ENCODE results near the gene IVL. TPM values are rescaled to one million over a fixed set of nuclear protein-coding genes. Genes with fewer than 3 reads are reported as not detected.

Gene IVL
- total and polyA plus RNA-seq, 3 experiments from 2014 or later, result not detected

DNA sequence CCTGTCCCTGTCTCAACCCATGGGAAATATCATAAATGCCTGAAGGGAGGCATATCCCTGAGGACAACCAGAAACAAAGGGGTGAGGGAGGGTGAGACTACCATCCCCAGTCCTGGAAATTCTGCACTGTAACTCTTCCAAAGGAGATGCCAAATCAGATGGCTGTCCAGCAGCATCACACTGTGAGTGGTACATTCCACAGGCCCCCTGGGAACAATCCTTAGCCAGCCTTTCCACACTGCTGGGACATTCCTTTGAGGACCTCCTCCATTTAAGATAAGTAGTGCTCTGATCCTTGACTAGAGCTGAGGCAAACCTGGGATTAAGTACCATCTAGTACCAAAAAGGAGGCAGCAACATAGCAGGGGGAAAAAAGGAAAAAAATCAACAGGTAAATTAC, 10.7 kb downstream of the IVL start:
- Histone ChIP-seq H3K9me3 (ENCODE audit: low read length) (no peaks in the 10 kb centered on the region), H3K36me3 (ENCODE audit: insufficient read depth, low read length) (no peaks in the 10 kb centered on the region), H3K4me1 (ENCODE audit: insufficient read depth, low read length) (no peaks in the 10 kb centered on the region), H3K27ac (ENCODE audit: low read depth, low read length) (no peak overlapping the region), H3K4me3 (ENCODE audit: low read length) (no peak overlapping the region), H3K27me3 (ENCODE audit: insufficient read depth, low read length, poor library complexity, severe bottlenecking) (no peaks in the 10 kb centered on the region)
- Mint-ChIP-seq H3K27me3 (peaks cover 6 to 32% of the 10 kb centered on the region in 2 donors), H3K9me3 (peaks cover 0 to 1% (median 0%) of the 10 kb centered on the region in 5 donors), H3K4me1 (no peaks in the 10 kb centered on the region), H3K36me3 (no peaks in the 10 kb centered on the region), H3K4me3 (no peak overlapping the region), H3K27ac (no peak overlapping the region)
- CTCF ChIA-PET, result no interaction called here
- DNase-seq, result no peak
- POLR2A ChIA-PET, result no interaction called here

DNA sequence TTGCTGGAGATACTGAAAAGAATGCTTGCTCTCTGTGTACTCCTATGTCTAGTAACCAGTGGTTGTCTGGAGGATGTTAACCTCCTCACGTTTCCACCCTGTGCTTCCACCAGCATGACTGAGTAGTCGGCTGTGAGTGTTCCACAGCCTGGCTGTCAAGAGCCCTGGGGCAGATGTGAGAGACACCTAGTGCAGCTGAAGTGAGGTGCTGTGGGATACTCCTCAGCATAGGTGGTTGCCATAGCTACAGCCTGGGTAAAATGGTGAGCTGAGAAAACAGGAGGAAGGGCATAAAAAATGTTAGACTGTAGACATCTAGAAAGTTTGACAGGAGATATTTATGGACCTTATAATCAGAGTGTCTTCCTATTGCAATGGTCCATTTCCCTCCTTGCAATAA, 15.8 kb downstream of the IVL start:
- ChIA-PET CTCF (no interaction called here), POLR2A (no interaction called here)
- Histone ChIP-seq H3K4me3 (ENCODE audit: low read length) (no peak overlapping the region), H3K9me3 (ENCODE audit: low read length) (peaks cover 4% of the 10 kb centered on the region), H3K4me1 (ENCODE audit: insufficient read depth, low read length) (no peaks in the 10 kb centered on the region), H3K27me3 (ENCODE audit: insufficient read depth, low read length, poor library complexity, severe bottlenecking) (no peaks in the 10 kb centered on the region), H3K36me3 (ENCODE audit: insufficient read depth, low read length) (no peaks in the 10 kb centered on the region), H3K27ac (ENCODE audit: low read depth, low read length) (no peak overlapping the region)
- Mint-ChIP-seq H3K27me3 (peaks cover 2 to 24% of the 10 kb centered on the region in 2 donors), H3K9me3 (peaks cover 0 to under 1% (median 0%) of the 10 kb centered on the region in 5 donors), H3K4me1 (no peaks in the 10 kb centered on the region), H3K36me3 (no peaks in the 10 kb centered on the region), H3K27ac (no peak overlapping the region), H3K4me3 (no peak overlapping the region)
- no peak for DNase-seq

DNA sequence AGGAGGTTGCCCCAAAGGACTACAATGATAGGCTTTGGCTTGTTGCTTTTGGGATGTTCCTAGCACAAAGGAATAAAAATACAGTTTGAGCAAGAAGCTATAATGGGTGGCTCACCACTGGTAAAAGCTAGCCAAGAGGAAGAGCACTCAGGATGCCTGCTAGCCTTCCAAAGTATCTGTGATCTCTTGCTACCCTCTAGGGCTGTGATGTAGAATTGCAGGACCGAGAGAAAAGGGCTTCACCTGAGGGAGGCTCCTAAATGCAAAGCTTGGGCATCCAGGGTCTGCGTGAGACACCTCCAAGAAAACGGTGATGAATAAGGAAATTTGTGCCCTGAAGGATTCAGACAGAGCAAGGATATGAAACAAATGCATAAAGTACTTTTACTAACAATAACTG, 17.7 kb downstream of the IVL start:
- POLR2A ChIA-PET, result no interaction called here
- no peaks in the 10 kb centered on the region for H3K36me3 Mint-ChIP-seq
- no peaks in the 10 kb centered on the region for H3K4me1 Mint-ChIP-seq
- CTCF ChIA-PET, result no interaction called here
- H3K36me3 ChIP-seq (ENCODE audit: insufficient read depth, low read length), result no peaks in the 10 kb centered on the region
- peaks cover 5 to 22% of the 10 kb centered on the region in 2 donors for H3K27me3 Mint-ChIP-seq
- DNase-seq, result no peak
- peaks cover 4% of the 10 kb centered on the region for H3K9me3 ChIP-seq (ENCODE audit: low read length)
- H3K9me3 Mint-ChIP-seq, result peaks cover 0 to 3% (median 0%) of the 10 kb centered on the region in 5 donors
- no peaks in the 10 kb centered on the region for H3K4me1 ChIP-seq (ENCODE audit: insufficient read depth, low read length)
- H3K27ac Mint-ChIP-seq, result no peak overlapping the region
- H3K4me3 ChIP-seq (ENCODE audit: low read length), result no peak overlapping the region
- H3K27ac ChIP-seq (ENCODE audit: low read depth, low read length), result no peak overlapping the region
- no peaks in the 10 kb centered on the region for H3K27me3 ChIP-seq (ENCODE audit: insufficient read depth, low read length, poor library complexity, severe bottlenecking)
- H3K4me3 Mint-ChIP-seq, result no peak overlapping the region

DNA sequence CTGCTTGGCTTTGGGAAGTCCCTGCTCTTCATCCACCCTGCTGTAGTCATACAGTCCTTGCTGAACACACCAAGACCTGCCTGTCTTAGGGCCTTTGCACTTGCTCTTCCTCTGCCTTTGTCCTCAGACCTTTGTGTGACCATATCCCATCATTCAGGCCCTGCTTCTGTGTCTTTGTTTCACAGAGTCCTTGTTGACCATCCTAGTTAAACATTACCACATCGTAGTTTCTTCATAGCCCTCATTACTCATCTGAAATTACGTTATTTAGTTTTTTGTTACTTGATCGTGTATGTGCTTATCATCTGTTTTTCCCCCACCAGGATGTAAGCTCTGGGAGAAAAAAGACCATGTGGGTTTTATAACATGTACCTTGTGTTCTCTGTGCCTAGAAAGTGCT, 20.3 kb downstream of the IVL start:
- Mint-ChIP-seq H3K4me3 (no peak overlapping the region), H3K27me3 (peaks cover 13 to 16% of the 10 kb centered on the region in 2 donors), H3K4me1 (no peaks in the 10 kb centered on the region), H3K36me3 (no peaks in the 10 kb centered on the region), H3K9me3 (peaks cover 0 to 3% (median 0%) of the 10 kb centered on the region in 5 donors), H3K27ac (no peak overlapping the region)
- DNase-seq, result no peak
- H3K4me3 ChIP-seq (ENCODE audit: low read length), result no peak overlapping the region
- H3K27me3 ChIP-seq (ENCODE audit: insufficient read depth, low read length, poor library complexity, severe bottlenecking), result no peaks in the 10 kb centered on the region
- ChIA-PET CTCF (no interaction called here), POLR2A (no interaction called here)
- no peaks in the 10 kb centered on the region for H3K4me1 ChIP-seq (ENCODE audit: insufficient read depth, low read length)
- H3K27ac ChIP-seq (ENCODE audit: low read depth, low read length), result no peak overlapping the region
- peaks cover 4% of the 10 kb centered on the region for H3K9me3 ChIP-seq (ENCODE audit: low read length)
- no peaks in the 10 kb centered on the region for H3K36me3 ChIP-seq (ENCODE audit: insufficient read depth, low read length)

DNA sequence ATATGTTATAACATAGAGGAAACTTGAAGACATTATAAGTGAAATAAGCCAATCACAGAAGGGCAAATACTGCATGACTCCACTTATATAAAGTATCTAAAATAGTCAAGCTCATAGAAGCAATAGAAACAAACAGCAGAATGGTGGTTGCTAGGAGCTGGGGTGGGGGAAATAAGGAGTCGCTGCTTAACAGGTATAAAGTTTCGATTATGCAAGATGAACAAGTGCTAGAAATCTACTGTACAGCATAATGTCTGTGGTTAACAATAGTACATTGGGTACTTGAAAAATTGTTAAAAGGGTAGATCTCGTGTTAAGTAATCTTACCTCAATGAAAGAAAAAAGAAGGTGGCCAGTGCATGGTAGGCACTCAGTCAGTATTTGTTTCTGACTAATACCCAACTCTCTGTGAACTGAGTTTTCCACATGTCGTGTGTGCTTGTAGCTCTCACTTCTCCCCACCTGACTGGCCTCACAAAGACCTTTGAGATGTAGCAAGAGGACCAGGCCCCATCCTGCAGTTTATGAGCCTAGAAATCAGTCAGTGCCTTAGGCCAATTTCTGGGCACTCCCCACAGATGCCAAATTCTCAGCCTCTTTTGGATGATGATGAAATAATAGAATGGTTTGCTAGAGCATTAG, 23.9 kb downstream of the IVL start:
- no peaks in the 10 kb centered on the region for H3K4me1 ChIP-seq (ENCODE audit: insufficient read depth, low read length)
- no peak for DNase-seq
- ChIA-PET POLR2A (no interaction called here), CTCF (no interaction called here)
- peaks cover 4% of the 10 kb centered on the region for H3K9me3 ChIP-seq (ENCODE audit: low read length)
- H3K27me3 ChIP-seq (ENCODE audit: insufficient read depth, low read length, poor library complexity, severe bottlenecking), result no peaks in the 10 kb centered on the region
- H3K4me3 ChIP-seq (ENCODE audit: low read length), result no peak overlapping the region
- no peaks in the 10 kb centered on the region for H3K36me3 ChIP-seq (ENCODE audit: insufficient read depth, low read length)
- H3K27ac ChIP-seq (ENCODE audit: low read depth, low read length), result no peak overlapping the region
- Mint-ChIP-seq H3K4me3 (no peak overlapping the region), H3K36me3 (no peaks in the 10 kb centered on the region), H3K9me3 (peaks cover 0 to 3% (median 0%) of the 10 kb centered on the region in 5 donors), H3K4me1 (no peaks in the 10 kb centered on the region), H3K27me3 (peaks cover 8 to 17% of the 10 kb centered on the region in 2 donors), H3K27ac (no peak overlapping the region)

DNA sequence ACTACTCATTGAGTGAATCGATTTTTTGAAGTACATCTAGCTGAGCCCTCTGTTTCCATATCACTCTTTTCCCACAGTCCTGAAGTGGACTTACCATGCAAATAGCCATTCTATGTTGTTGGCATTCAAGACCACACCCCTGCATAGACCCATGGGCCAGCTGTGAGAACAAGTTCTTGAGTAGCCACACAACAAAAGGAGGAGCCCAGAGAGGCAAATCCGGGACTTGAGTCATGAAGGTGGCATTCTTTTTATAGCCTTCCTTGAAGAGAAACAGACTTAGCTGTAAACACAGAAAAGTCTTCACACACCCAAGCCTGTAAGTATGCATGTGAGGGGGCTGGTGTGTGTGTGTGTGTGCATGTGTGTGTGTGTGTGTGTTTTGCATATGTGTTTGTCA, 24.9 kb downstream of the IVL start:
- CTCF ChIA-PET, result no interaction called here
- POLR2A ChIA-PET, result no interaction called here
- Histone ChIP-seq H3K27me3 (ENCODE audit: insufficient read depth, low read length, poor library complexity, severe bottlenecking) (no peaks in the 10 kb centered on the region), H3K36me3 (ENCODE audit: insufficient read depth, low read length) (no peaks in the 10 kb centered on the region), H3K9me3 (ENCODE audit: low read length) (peaks cover 4% of the 10 kb centered on the region), H3K4me1 (ENCODE audit: insufficient read depth, low read length) (no peaks in the 10 kb centered on the region), H3K4me3 (ENCODE audit: low read length) (no peak overlapping the region), H3K27ac (ENCODE audit: low read depth, low read length) (no peak overlapping the region)
- no peak for DNase-seq
- Mint-ChIP-seq H3K9me3 (peaks cover 0 to 3% (median 0%) of the 10 kb centered on the region in 5 donors), H3K27ac (no peak overlapping the region), H3K4me3 (no peak overlapping the region), H3K36me3 (no peaks in the 10 kb centered on the region), H3K27me3 (peaks cover 8 to 17% of the 10 kb centered on the region in 2 donors), H3K4me1 (no peaks in the 10 kb centered on the region)

DNA sequence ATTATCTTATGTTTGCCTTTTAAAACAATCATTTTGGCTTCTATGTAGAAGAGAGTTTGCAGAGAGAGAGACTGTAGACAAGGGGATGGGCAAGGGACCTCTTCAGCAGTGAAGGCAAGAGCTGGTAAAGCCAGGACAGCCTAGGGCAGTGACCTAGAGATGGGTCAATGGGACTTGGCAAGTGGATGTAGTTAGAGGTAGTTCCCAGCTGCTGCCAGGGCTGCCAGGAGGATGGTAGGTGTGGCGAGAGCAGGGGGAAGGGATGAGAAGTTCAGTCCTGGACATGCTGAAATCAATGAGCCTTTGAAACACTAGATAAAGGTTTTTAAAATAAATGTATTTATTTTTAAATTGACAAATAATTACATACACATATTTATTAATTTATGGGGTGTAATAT, 32.3 kb downstream of the IVL start:
- Mint-ChIP-seq H3K9me3 (peaks cover 0 to 3% (median 1%) of the 10 kb centered on the region in 5 donors), H3K36me3 (peaks cover 0 to 2% (median 0%) of the 10 kb centered on the region in 3 donors), H3K27me3 (peaks cover 4 to 8% of the 10 kb centered on the region in 2 donors), H3K4me1 (no peaks in the 10 kb centered on the region), H3K27ac (no peak overlapping the region), H3K4me3 (no peak overlapping the region)
- Histone ChIP-seq H3K36me3 (ENCODE audit: insufficient read depth, low read length) (no peaks in the 10 kb centered on the region), H3K4me1 (ENCODE audit: insufficient read depth, low read length) (no peaks in the 10 kb centered on the region), H3K9me3 (ENCODE audit: low read length) (no peaks in the 10 kb centered on the region), H3K27ac (ENCODE audit: low read depth, low read length) (no peak overlapping the region), H3K27me3 (ENCODE audit: insufficient read depth, low read length, poor library complexity, severe bottlenecking) (no peaks in the 10 kb centered on the region), H3K4me3 (ENCODE audit: low read length) (no peak overlapping the region)
- ChIA-PET POLR2A (no interaction called here), CTCF (no interaction called here)
- DNase-seq, result no peak

DNA sequence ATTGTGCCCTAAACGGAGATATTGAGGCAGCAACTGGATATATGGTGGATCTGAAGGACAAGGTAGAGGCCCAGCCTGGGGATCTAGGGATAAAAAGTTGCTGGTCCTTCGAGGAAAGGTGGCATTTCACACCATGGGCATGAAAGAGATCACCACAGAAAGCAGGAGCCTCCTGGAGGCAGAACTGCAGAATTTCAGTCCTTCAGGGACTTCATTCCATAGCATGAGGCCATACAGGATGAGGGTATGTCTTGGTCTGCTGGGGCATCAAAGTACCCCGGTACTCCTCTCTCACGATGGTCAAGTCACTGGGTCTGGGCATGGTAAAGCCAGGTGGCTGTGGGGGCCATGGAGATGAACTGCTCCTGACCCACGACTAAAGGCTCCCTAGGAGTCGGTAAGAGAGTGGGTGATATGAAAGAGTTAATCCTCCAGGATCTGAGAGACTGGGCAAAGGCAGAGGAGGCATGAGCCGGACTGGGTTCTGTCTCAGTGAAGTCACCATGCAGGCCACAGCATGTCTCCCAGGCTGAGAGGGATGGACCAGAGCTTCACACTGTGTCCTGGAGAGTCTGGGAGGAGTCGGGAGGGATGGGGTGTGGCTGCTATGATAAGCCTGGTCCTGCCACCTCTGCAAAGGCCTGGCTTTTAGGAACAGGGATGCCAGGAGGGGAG, 32.8 kb downstream of the IVL start:
- no peaks in the 10 kb centered on the region for H3K27me3 ChIP-seq (ENCODE audit: insufficient read depth, low read length, poor library complexity, severe bottlenecking)
- H3K4me1 Mint-ChIP-seq, result no peaks in the 10 kb centered on the region
- ChIA-PET CTCF (no interaction called here), POLR2A (no interaction called here)
- no peak overlapping the region for H3K4me3 Mint-ChIP-seq
- H3K27ac Mint-ChIP-seq, result no peak overlapping the region
- H3K36me3 Mint-ChIP-seq, result peaks cover 0 to 2% (median 0%) of the 10 kb centered on the region in 3 donors
- no peak for DNase-seq
- H3K4me3 ChIP-seq (ENCODE audit: low read length), result no peak overlapping the region
- peaks cover 4 to 12% of the 10 kb centered on the region in 2 donors for H3K27me3 Mint-ChIP-seq
- no peaks in the 10 kb centered on the region for H3K36me3 ChIP-seq (ENCODE audit: insufficient read depth, low read length)
- no peaks in the 10 kb centered on the region for H3K4me1 ChIP-seq (ENCODE audit: insufficient read depth, low read length)
- H3K9me3 Mint-ChIP-seq, result peaks cover 0 to 3% (median 1%) of the 10 kb centered on the region in 5 donors
- H3K9me3 ChIP-seq (ENCODE audit: low read length), result no peaks in the 10 kb centered on the region
- no peak overlapping the region for H3K27ac ChIP-seq (ENCODE audit: low read depth, low read length)
